HepG2 (cell line): Measurements from ENCODE around the gene ZSCAN31. TPM values are rescaled to one million over a fixed set of nuclear protein-coding genes. Genes with fewer than 3 reads are reported as not detected.
A peak's percentile ranks its signal among the peaks of the same experiment; 100 is the strongest.

Experiments
- EEA1 ChIP-seq: sonication (generic); formaldehyde crosslinking; IDR thresholded peaks from 2 replicates; pipeline ENCODE4 v1.5.1; 2020; ENCODE audit warnings: mild to moderate bottlenecking, missing genetic modification reagents, borderline replicate concordance
- MAFF ChIP-seq: IDR thresholded peaks from 2 replicates; pipeline ENCODE4 v1.6.1; 2011; ENCODE audit warnings: low read depth, low read length, improper control_type of control experiment
- STAT5B ChIP-seq: sonication (generic); formaldehyde crosslinking; IDR thresholded peaks from 2 replicates; pipeline ENCODE4 v1.4.0; 2020; ENCODE audit warnings: missing genetic modification reagents
- ZNF24 ChIP-seq: fragments of 450-650 bp; IDR thresholded peaks from 2 replicates; pipeline ENCODE4 v1.6.1; 2017; ENCODE audit warnings: antibody characterized with exemption, mild to moderate bottlenecking
- ZNF547 ChIP-seq: sonication (generic); formaldehyde crosslinking; IDR thresholded peaks from 2 replicates; pipeline ENCODE4 v1.5.1; 2020; ENCODE audit warnings: mild to moderate bottlenecking, missing genetic modification reagents
- ZNF556 ChIP-seq: sonication (generic); formaldehyde crosslinking; IDR thresholded peaks from 2 replicates; pipeline ENCODE4 v1.4.0; 2020; ENCODE audit warnings: mild to moderate bottlenecking, missing genetic modification reagents, borderline replicate concordance
- ZNF605 ChIP-seq: sonication (generic); formaldehyde crosslinking; IDR thresholded peaks from 2 replicates; pipeline ENCODE4 v1.8.0; 2022; ENCODE audit warnings: mild to moderate bottlenecking, missing genetic modification reagents
- ZNF652 ChIP-seq: IDR thresholded peaks from 2 replicates; pipeline ENCODE4 v1.6.1; 2016; ENCODE audit warnings: low read depth, borderline replicate concordance
- ZSCAN22 ChIP-seq: sonication (generic); formaldehyde crosslinking; IDR thresholded peaks from 2 replicates; pipeline ENCODE4 v1.4.0; 2020; ENCODE audit warnings: mild to moderate bottlenecking, missing genetic modification reagents
- polyA plus RNA-seq, 8 experiments: library from polyadenylated mRNA; depleted of rRNA in 3 of 8; stranded (reverse) in 7 of 8; unstranded in 1 of 8; fragments of >200 nt; fragmentation: Illumina TruSeq in 4 of 8; extraction: Trizol in 4 of 8; gene quantifications; 2 replicates each; pipeline versions ENCODE4 v1.2.1 to v1.2.3, GENCODE V29; 2011 to 2016; ENCODE audit warnings: low read depth in 4 of 8, missing spikeins in 1 of 8, mixed read lengths in 1 of 8; ENCODE audit not compliant: insufficient read depth in 1 of 8
- total RNA-seq, 5 experiments: library from RNA; depleted of rRNA; stranded (reverse); fragments of >200 nt; fragmentation: Illumina TruSeq; extraction: Trizol; gene quantifications; 2 replicates each; pipeline ENCODE4 v1.2.3, GENCODE V29; 2016; ENCODE audit warnings: low read depth in 1 of 5
- TF ChIP-seq, protein P1 (sequence below), 2 experiments: fragments of 450-650 bp in 1 of 2; sonication (generic) in 1 of 2; formaldehyde crosslinking in 1 of 2; IDR thresholded peaks; 2 replicates each; pipeline versions ENCODE4 v1.6.1 to v1.8.0; 2016 to 2022; ENCODE audit warnings: antibody characterized with exemption in 1 of 2, mild to moderate bottlenecking in 1 of 2, missing genetic modification reagents in 1 of 2
- TF ChIP-seq, protein P2 (sequence below), 2 experiments: sonication (generic) in 1 of 2; formaldehyde crosslinking in 1 of 2; IDR thresholded peaks; 2 replicates each; pipeline versions ENCODE4 v1.4.0 to v1.6.1; 2018 to 2020; ENCODE audit warnings: missing genetic modification reagents in 2 of 2, borderline replicate concordance in 1 of 2, low read depth in 1 of 2, mild to moderate bottlenecking in 1 of 2, missing biosample characterization in 1 of 2
- TF ChIP-seq, protein P3 (sequence below): sonication (generic); formaldehyde crosslinking; IDR thresholded peaks from 2 replicates; pipeline ENCODE4 v1.8.1; 2023; ENCODE audit warnings: mild to moderate bottlenecking, missing genetic modification reagents
- TF ChIP-seq, protein P4 (sequence below): sonication (generic); formaldehyde crosslinking; IDR thresholded peaks from 2 replicates; pipeline ENCODE4 v1.8.1; 2023; ENCODE audit warnings: mild to moderate bottlenecking, moderate library complexity, missing genetic modification reagents

ZSCAN31 gene
- total and polyA plus RNA-seq, 2 of the 13 experiments (the other 11 are each of a cell fraction or from before 2014, with no cell fraction given) = 5.3 to 6.2 TPM

DNA sequence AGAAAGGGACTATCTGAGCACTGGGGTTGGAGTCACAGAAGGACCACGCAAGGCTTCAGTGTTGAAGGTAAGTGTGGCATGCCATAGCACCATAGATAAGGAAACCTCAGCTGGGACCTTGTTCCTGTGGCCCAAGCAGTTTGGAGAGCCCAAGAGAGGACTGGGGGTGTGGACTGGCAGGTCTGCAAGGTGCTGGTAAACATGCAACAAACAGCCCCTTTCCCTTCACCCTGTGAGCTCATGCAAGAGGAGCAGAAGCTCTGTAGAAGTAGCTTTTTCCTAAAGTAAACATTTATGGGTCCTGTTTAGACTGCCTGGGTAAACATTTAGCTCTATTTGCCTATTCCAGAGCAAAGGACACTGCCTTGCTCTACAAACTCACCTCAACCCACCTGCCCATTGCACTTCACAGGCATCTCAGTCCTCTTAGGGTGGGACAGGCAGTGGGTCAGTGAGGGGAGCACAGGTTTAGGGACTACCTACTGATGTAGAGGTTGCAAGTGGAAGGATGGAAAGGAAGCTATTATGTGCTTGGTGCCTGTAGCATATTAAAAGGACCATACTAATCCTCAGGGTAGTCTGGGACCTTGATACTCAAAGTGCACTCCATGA, 12.0 kb downstream of the ZSCAN31 start (continued):
- TF ChIP-seq, protein P1, sequence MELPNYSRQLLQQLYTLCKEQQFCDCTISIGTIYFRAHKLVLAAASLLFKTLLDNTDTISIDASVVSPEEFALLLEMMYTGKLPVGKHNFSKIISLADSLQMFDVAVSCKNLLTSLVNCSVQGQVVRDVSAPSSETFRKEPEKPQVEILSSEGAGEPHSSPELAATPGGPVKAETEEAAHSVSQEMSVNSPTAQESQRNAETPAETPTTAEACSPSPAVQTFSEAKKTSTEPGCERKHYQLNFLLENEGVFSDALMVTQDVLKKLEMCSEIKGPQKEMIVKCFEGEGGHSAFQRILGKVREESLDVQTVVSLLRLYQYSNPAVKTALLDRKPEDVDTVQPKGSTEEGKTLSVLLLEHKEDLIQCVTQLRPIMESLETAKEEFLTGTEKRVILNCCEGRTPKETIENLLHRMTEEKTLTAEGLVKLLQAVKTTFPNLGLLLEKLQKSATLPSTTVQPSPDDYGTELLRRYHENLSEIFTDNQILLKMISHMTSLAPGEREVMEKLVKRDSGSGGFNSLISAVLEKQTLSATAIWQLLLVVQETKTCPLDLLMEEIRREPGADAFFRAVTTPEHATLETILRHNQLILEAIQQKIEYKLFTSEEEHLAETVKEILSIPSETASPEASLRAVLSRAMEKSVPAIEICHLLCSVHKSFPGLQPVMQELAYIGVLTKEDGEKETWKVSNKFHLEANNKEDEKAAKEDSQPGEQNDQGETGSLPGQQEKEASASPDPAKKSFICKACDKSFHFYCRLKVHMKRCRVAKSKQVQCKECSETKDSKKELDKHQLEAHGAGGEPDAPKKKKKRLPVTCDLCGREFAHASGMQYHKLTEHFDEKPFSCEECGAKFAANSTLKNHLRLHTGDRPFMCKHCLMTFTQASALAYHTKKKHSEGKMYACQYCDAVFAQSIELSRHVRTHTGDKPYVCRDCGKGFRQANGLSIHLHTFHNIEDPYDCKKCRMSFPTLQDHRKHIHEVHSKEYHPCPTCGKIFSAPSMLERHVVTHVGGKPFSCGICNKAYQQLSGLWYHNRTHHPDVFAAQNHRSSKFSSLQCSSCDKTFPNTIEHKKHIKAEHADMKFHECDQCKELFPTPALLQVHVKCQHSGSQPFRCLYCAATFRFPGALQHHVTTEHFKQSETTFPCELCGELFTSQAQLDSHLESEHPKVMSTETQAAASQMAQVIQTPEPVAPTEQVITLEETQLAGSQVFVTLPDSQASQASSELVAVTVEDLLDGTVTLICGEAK (IDR thresholded peaks at IDR 0.05) = no peak
- TF ChIP-seq, protein P1 (CRISPR knock-in tag; IDR thresholded peaks at IDR 0.05) = peak; percentile 39; the same call in 1 of the 2 replicates
- peak; percentile 69; the same call in 1 of the 2 replicates for TF ChIP-seq ZNF547 (CRISPR knock-in tag)
- TF ChIP-seq, protein P2, sequence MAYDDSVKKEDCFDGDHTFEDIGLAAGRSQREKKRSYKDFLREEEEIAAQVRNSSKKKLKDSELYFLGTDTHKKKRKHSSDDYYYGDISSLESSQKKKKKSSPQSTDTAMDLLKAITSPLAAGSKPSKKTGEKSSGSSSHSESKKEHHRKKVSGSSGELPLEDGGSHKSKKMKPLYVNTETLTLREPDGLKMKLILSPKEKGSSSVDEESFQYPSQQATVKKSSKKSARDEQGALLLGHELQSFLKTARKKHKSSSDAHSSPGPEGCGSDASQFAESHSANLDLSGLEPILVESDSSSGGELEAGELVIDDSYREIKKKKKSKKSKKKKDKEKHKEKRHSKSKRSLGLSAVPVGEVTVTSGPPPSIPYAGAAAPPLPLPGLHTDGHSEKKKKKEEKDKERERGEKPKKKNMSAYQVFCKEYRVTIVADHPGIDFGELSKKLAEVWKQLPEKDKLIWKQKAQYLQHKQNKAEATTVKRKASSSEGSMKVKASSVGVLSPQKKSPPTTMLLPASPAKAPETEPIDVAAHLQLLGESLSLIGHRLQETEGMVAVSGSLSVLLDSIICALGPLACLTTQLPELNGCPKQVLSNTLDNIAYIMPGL (CRISPR knock-in tag; IDR thresholded peaks at IDR 0.05; ENCODE audit: borderline replicate concordance in 1 of 2, low read depth in 1 of 2) = peak; percentile 37 to 44; a peak in 1 of 4 replicates
- TF ChIP-seq EEA1 (CRISPR knock-in tag) = no peak
- TF ChIP-seq STAT5B (CRISPR knock-in tag) = no peak
- TF ChIP-seq, protein P3, sequence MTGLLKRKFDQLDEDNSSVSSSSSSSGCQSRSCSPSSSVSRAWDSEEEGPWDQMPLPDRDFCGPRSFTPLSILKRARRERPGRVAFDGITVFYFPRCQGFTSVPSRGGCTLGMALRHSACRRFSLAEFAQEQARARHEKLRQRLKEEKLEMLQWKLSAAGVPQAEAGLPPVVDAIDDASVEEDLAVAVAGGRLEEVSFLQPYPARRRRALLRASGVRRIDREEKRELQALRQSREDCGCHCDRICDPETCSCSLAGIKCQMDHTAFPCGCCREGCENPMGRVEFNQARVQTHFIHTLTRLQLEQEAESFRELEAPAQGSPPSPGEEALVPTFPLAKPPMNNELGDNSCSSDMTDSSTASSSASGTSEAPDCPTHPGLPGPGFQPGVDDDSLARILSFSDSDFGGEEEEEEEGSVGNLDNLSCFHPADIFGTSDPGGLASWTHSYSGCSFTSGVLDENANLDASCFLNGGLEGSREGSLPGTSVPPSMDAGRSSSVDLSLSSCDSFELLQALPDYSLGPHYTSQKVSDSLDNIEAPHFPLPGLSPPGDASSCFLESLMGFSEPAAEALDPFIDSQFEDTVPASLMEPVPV (CRISPR knock-in tag) = no peak
- TF ChIP-seq ZNF24 = no peak
- 0 out of 2 replicates have a peak, but pooled peaks have one; percentile 51 for TF ChIP-seq ZNF605 (CRISPR knock-in tag)
- TF ChIP-seq, protein P4, sequence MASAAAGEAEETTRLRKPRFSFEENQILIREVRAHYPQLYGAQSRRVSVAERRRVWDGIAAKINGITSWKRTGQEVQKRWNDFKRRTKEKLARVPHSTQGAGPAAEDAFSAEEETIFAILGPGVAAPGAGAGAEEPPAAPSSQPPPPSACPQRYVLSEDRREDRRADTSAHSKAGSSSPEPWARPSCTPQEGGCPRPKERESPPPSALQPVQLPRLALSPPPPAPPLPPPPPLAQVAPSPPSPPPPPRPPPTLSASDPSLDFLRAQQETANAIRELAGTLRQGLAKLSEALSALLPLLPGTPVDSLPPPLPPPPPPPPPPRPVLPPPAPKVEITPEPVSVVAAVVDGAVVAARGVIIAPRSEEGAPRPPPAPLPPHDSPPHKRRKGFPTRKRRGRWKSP (CRISPR knock-in tag) = peak; percentile 55; the same call in 1 of the 2 replicates
- no peak for TF ChIP-seq ZSCAN22
- TF ChIP-seq MAFF = 0 out of 2 replicates have a peak, but pooled peaks have one; percentile 3
- TF ChIP-seq ZNF556 = peak; percentile 71; the same call in 1 of the 2 replicates
- TF ChIP-seq ZNF652 (CRISPR knock-in tag) = peak; percentile 51; the same call in 1 of the 2 replicates
